GM21576 (cell line): ENCODE results near the gene ZNF350.
"Not testable (repeated sequence)": the region's sequence is repeated elsewhere in the genome, so short reads cannot be mapped to it uniquely, and the experiment has no call there.

Experiments
- ATAC-seq: cut with Tn5 transposase; IDR thresholded peaks from one replicate; pipeline ENCODE4 v1.9.1; 2021; ENCODE audit warnings: mild to moderate bottlenecking, moderate library complexity; ENCODE audit not compliant: unreplicated experiment

Gene ZNF350

DNA sequence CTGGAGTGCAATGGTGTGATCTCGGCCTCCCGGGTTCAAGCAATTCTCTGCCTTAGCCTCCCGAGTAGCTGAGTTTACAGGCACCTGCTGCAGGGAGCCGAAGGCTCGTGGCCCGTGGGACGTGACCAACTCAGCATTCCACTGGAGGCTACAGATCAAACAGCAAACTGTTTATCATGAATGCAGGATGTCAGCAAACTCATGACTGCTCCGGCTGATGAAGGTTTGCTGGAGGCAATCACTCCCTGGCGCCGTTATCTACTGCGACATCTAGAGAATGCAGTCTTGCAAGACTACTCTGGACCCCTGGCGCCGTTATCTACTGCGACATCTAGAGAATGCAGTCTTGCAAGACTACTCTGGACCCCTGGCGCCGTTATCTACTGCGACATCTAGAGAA lies 10.9 kb downstream of the ZNF350 start:
- ATAC-seq = not testable (repeated sequence)

- ATAC-seq = no peak
These were observed 15.0 kb downstream of the ZNF350 start for GRCh38 chr19:51971624-51972023.

DNA sequence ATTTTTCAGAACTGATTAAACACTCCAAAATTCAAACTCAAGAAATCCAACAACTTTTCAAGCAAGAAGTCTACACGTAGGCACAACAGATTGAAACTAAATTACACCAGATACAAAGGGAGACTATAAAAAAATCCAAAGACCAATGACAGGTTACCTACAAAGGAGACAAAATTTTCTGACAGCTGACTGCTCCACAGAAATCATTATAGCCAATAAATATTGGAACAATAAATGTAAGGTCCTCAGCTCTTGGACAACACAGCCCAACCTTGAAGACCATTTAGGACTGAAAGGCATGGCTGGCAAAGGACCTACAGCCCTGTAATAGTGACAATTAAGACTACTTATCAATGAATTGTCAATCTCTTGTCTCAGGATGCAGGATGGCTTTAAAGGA lies 15.9 kb downstream of the ZNF350 start:
- ATAC-seq = no peak

- no peak for ATAC-seq
These were observed 21.1 kb downstream of the ZNF350 start for GRCh38 chr19:51965583-51965982.

DNA sequence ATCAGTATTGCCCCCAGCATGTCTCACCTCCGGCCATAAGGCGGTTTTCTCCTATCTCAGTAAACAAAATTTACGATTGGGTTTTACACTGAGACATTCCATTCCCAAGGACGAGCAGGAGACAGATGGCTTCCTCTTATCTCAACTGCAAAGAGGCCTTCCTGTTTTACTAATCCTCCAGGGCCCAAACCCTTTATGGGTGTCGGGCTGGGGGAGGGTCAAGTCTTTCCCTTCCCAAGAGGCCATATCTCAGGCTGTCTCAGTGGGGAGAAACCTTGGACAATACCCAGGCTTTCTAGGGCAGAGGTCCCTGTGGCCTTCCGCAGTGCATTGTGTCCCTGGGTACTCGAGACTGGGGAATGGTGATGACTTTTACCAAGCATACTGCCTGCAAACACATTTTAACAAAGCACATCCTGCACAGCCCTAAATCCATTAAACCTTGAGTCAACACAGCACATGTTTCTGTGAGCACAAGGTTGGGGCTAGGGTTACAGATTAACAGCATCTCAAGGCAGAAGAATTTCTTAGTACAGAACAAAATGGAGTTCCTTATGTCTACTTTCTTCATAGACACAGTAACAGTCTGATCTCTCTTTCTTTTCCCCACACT lies 25.9 kb downstream of the ZNF350 start:
- ATAC-seq = not testable (repeated sequence)

DNA sequence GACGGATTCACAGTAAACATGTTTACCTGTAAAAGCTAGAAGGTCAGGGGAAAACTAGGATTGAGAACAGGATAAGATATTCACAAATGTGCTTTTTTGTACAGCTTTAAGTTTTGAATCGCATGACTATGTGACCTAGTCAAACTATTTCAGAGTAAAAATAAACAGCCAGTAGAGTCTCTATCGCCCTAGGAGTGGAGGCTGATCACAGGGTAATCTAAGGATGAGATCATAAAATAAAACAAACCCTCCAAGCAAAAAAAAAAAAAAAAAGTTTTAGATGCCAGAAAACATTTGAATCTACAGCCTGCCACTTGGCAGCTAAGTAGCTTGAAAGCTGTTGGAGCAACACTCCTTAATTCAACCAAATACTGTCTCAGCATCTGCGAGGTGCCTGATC lies 26.8 kb downstream of the ZNF350 start:
- no peak for ATAC-seq

DNA sequence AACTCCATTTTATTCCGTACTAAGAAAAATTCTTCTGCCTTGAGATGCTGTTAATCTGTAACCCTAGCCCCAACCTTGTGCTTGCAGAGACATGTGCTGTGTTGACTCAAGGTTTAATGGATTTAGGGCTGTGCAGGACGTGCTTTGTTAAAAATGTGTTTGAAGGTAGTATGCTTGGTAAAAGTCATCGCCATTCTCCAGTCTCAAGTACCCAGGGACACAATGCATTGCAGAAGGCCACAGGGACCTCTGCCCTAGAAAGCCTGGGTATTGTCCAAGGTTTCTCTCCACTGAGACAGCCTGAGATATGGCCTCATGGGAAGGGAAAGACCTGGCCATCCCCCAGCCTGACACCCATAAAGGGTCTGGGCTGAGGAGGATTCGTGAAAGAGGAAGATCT lies 28.8 kb downstream of the ZNF350 start:
- ATAC-seq = not testable (repeated sequence)

- no peak for ATAC-seq
These were observed 37.7 kb downstream of the ZNF350 start for GRCh38 chr19:51948975-51949374.

DNA sequence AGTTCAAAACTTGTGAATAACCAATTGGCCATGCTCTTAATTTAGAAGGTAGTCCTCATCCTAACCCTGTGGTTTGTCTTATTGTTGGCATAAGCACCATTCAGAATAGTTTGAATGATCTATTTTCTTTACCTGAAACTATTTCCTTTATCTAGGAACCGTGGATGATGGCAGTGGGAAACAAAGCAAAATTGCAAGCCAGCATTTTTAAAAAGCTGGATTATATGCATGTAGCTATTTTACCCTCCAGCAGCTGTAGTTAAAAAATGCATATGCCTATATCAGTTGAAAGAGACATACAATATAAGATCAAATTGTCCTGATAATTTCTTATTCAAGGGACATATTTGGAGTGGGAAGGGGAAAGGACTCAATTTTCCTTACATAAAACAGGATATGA lies 40.0 kb downstream of the ZNF350 start:
- ATAC-seq = no peak

DNA sequence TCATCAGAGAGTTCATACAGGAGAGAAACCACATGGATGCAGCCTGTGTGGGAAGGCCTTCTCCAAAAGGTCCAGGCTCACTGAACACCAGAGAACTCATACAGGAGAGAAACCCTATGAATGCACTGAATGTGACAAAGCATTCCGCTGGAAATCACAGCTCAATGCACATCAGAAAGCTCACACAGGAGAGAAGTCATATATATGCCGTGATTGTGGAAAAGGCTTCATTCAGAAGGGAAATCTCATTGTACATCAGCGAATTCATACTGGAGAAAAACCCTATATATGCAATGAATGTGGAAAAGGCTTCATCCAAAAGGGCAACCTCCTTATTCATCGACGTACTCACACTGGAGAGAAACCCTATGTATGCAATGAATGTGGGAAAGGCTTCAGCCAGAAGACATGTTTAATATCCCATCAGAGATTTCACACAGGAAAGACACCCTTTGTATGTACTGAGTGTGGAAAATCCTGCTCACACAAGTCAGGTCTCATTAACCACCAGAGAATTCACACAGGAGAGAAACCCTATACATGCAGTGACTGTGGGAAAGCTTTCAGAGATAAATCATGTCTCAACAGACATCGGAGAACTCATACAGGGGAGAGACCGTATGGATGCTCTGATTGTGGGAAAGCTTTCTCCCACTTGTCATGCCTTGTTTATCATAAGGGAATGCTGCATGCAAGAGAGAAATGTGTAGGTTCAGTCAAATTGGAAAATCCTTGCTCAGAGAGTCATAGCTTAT lies 41.7 kb downstream of the ZNF350 start:
- ATAC-seq = no peak

- no peak for ATAC-seq
These were observed 47.7 kb downstream of the ZNF350 start for GRCh38 chr19:51938936-51939335.

- ATAC-seq = no peak
These were observed 54.7 kb downstream of the ZNF350 start for GRCh38 chr19:51931921-51932320.

GRCh38 chr19:51927859-51928258 lies 58.8 kb downstream of the ZNF350 start:
- ATAC-seq = no peak

GRCh38 chr19:51926784-51927741 lies 59.6 kb downstream of the ZNF350 start, which contains the start of gene ZNF613:
Gene ZNF613, plus strand, starts transcription at chr19:51927472. Its CDS starts 8,749 bp downstream, at chr19:51936221.
- peak; percentile 51 for ATAC-seq

- no peak for ATAC-seq
These were observed 60.2 kb downstream of the ZNF350 start for GRCh38 chr19:51926426-51926783.

GRCh38 chr19:51921949-51922348 lies 64.7 kb downstream of the ZNF350 start:
- no peak for ATAC-seq

DNA sequence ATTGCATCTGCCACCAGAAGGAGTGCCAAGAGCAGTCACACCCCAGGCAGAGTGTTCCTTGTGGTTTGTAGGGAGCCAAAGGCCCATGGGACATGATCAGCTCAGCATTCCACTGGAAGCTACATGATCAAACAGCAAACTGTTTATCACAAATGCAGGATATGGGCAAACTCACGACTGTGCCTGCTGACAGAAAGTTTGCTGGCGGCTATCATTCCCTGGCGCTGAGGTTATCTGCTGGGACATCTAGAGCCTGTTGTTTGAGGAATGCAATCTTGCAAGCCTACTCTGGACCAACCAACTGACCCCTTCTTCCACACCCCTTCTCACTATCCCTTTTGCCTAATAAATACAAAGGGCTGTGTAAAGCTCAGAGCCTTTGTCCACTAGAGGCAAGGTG lies 67.0 kb downstream of the ZNF350 start:
- ATAC-seq = no peak

- ATAC-seq = no peak
These were observed 70.5 kb downstream of the ZNF350 start for GRCh38 chr19:51916167-51916566.

GRCh38 chr19:51915324-51915867 lies 71.2 kb downstream of the ZNF350 start:
- ATAC-seq = no peak
